K562 (cell line): ENCODE results near the gene HPCAL1.

Experiments used
- CBX3 ChIP-seq, 2 experiments: IDR thresholded peaks; 1 replicate in 1 of 2; 2 replicates in 1 of 2; pipeline ENCODE4 v1.6.1; 2012; ENCODE audit warnings: inconsistent platforms in 2 of 2, low read length in 2 of 2, borderline replicate concordance in 1 of 2, control low read depth in 1 of 2
- FUS ChIP-seq: fragments of 200-400 bp; formaldehyde crosslinking; optimal IDR thresholded peaks from 2 replicates; pipeline ENCODE3; 2017; ENCODE audit warnings: low read depth, low read length
- GABPA ChIP-seq: fragments of 200-800 bp; sonication (Bioruptor generic); conservative IDR thresholded peaks from 2 replicates; pipeline ENCODE4 v1.6.1; 2016; ENCODE audit warnings: low read depth, missing genetic modification characterization, missing compliant biosample characterization
- SLC30A9 ChIP-seq: fragments of 250-450 bp; sonication (Bioruptor Pico); IDR thresholded peaks from 2 replicates; pipeline ENCODE4 v1.8.0; 2022; ENCODE audit warnings: mild to moderate bottlenecking, moderate library complexity
- SP1 ChIP-seq: sonication (generic); formaldehyde crosslinking; IDR thresholded peaks from 2 replicates; pipeline ENCODE4 v1.8.1; 2022; ENCODE audit warnings: mild to moderate bottlenecking, missing genetic modification reagents
- TAF1 ChIP-seq: IDR thresholded peaks from 2 replicates; pipeline ENCODE4 v1.6.1; 2011; ENCODE audit warnings: mild to moderate bottlenecking, low read length, moderate library complexity; ENCODE audit not compliant: insufficient read depth, control insufficient read depth, severe bottlenecking; ENCODE audit errors: extremely low read depth
- TAF9B ChIP-seq: fragments of 450-650 bp; IDR thresholded peaks from 2 replicates; pipeline ENCODE4 v1.6.1; 2018; ENCODE audit warnings: mild to moderate bottlenecking; ENCODE audit not compliant: partially characterized antibody
- ZBTB49 ChIP-seq: sonication (generic); formaldehyde crosslinking; IDR thresholded peaks from 2 replicates; pipeline ENCODE4 v1.8.0; 2022; ENCODE audit warnings: missing genetic modification reagents, mild to moderate bottlenecking, borderline replicate concordance
- ZNF449 ChIP-seq: fragments of 250-450 bp; sonication (Bioruptor Pico); IDR thresholded peaks from 2 replicates; pipeline ENCODE4 v1.8.0; 2022; ENCODE audit warnings: moderate library complexity, mild to moderate bottlenecking, inconsistent platforms

GRCh38 chr2:10255189-10256030, 47.3 kb upstream of the HPCAL1 start:
- TF ChIP-seq ZNF449 (no peak), CBX3 (IDR thresholded peaks at IDR 0.05; ENCODE audit: borderline replicate concordance in 1 of 2, low read length in 2 of 2) (no peak), ZBTB49 (CRISPR knock-in tag) (no peak), GABPA (tag) (no peak), SP1 (CRISPR knock-in tag) (no peak), TAF9B (no peak), SLC30A9 (CRISPR knock-in tag) (no peak), FUS (no peak), TAF1 (no peak)
